SU-DHL-6 (cell line): ENCODE data around the gene TMPRSS9.

Experiments
- CTCF ChIP-seq: fragments of 200-600 bp; sonication (generic); IDR thresholded peaks from one replicate; pipeline ENCODE4 v1.5.1; 2017; ENCODE audit warnings: antibody characterized with exemption, mild to moderate bottlenecking, low read length, moderate library complexity; ENCODE audit not compliant: insufficient read depth, poor library complexity, severe bottlenecking
- EZH2phosphoT487 ChIP-seq: fragments of 200-600 bp; sonication (generic), shearing (Covaris generic); conservative IDR thresholded peaks from 2 replicates; pipeline ENCODE4 v1.6.1; 2018; ENCODE audit warnings: mild to moderate bottlenecking, antibody characterized with exemption, low read length, moderate library complexity, mixed read lengths

GRCh38 chr19:2412449-2412848, 52.4 kb downstream of the TMPRSS9 start:
- TF ChIP-seq CTCF (no peak), EZH2phosphoT487 (no peak)
